GM10248 (cell line): ENCODE results near the gene GTF2F1.
"Not testable (repeated sequence)": the region's sequence is repeated elsewhere in the genome, so short reads cannot be mapped to it uniquely, and the experiment has no call there.

Source experiments
- CTCF ChIA-PET: fragments of 300-600 bp; sonication (Branson Sonifier 250); formaldehyde crosslinking; extraction: SDS; loops from one replicate; lab custom pipeline; 2021; ENCODE audit warnings: antibody characterized with exemption; lab: Yijun Ruan, JAX
- POLR2A ChIA-PET: fragments of 350-650 bp; sonication (Branson Sonifier 250); formaldehyde crosslinking; extraction: SDS; loops from one replicate; lab custom pipeline; 2020; ENCODE audit warnings: antibody characterized with exemption; lab: Yijun Ruan, JAX
- DNase-seq: peaks from one replicate; pipeline ENCODE4 v3.0.0; 2012; ENCODE audit errors: extremely low spot score
- TF ChIP-seq, protein P1 (sequence below): IDR thresholded peaks from 2 replicates; pipeline ENCODE4 v1.5.1; 2012; ENCODE audit warnings: mild to moderate bottlenecking, low read depth; ENCODE audit errors: extremely low read depth, missing control alignments, control extremely low read depth

GTF2F1 gene

DNA sequence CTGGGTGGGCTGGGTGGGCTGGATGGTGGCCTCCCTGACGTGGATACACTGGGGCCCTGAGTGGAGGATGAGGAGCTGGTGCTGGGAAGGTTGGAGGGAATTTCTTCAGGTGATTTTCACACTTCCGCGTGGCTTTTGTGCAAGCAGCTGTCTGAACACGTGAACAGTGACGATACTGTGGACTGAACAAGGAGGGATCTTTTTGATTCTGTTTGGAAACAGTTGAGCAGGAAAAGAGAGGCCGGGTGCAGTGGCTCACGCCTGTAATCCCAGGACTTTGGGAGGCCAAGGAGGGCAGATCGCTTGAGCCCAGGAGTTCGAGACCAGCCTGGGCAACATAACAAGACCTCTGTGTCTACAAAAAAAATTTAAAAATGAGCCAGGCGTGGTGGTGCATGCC lies 9.1 kb upstream of the GTF2F1 start:
- ChIA-PET CTCF (no interaction called here), POLR2A (no interaction called here)
- DNase-seq, result no peak
- TF ChIP-seq, protein P1, sequence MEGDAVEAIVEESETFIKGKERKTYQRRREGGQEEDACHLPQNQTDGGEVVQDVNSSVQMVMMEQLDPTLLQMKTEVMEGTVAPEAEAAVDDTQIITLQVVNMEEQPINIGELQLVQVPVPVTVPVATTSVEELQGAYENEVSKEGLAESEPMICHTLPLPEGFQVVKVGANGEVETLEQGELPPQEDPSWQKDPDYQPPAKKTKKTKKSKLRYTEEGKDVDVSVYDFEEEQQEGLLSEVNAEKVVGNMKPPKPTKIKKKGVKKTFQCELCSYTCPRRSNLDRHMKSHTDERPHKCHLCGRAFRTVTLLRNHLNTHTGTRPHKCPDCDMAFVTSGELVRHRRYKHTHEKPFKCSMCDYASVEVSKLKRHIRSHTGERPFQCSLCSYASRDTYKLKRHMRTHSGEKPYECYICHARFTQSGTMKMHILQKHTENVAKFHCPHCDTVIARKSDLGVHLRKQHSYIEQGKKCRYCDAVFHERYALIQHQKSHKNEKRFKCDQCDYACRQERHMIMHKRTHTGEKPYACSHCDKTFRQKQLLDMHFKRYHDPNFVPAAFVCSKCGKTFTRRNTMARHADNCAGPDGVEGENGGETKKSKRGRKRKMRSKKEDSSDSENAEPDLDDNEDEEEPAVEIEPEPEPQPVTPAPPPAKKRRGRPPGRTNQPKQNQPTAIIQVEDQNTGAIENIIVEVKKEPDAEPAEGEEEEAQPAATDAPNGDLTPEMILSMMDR, result no peak

DNA sequence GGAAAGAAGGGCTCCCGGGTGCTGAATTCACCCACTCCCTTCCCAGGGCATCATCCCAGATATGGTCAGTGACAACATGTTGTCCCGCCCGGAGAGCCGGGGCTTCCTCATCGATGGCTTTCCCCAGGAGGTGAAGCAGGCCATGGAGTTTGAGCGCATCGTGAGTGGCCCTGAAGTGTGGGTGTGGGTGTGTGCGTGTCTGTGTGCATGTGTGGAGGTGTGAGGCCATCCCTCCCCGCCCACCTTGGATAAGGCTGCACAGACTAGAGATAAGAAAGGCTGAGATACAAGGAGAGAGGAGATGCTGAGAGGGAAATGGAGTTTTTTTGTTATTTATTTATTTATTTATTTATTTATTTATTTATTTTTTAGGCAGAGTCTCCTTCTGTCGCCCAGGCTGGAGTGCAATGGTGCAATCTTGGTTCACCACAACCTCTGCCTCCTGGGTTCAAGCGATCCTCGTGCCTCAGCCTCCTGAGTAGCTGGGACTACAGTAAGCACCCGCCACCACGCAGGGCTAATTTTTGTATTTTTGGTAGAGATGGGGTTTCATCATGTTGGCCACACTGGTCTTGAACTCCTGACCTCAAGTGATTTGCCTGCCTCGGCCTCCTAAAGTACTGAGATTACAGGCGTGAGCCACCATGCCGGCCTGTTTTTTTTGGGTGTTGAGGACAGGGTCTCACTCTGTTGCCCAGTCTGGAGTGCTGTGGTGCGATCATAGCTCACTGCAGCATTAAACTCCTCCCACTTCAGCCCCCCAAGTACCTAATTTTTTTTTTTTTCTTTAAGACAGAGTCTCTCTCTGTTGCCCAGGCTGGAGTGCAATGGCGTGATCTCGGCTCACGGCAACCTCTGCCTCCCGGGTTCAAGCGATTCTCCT lies 7.3 kb upstream of the GTF2F1 start:
- CTCF ChIA-PET, result not testable (repeated sequence)

DNA sequence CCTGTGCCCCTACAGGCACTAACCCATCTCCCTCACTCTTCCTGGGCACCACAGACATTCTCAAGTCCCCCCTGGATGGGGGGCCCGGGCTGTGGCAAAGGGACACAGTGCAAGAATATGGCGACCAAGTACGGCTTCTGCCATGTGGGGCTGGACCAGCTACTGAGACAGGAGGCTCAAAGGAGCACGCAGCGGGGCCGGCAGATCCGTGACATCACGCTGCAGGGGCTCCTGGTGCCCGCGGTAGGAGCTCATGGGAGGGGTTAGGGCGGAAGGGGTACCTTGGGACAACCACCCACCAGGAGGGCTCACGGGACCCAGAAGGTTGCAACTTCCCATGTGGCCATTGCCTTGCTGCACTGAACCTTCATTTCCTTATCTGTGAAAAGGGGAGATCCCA lies 3.3 kb upstream of the GTF2F1 start:
- no peak for DNase-seq
- ChIA-PET POLR2A (no interaction called here), CTCF (no interaction called here)
- TF ChIP-seq, protein P1, result no peak

More for the DNA sequence above, 7.3 kb upstream of the GTF2F1 start:
- POLR2A ChIA-PET, DNase-seq: not testable (repeated sequence)

DNA sequence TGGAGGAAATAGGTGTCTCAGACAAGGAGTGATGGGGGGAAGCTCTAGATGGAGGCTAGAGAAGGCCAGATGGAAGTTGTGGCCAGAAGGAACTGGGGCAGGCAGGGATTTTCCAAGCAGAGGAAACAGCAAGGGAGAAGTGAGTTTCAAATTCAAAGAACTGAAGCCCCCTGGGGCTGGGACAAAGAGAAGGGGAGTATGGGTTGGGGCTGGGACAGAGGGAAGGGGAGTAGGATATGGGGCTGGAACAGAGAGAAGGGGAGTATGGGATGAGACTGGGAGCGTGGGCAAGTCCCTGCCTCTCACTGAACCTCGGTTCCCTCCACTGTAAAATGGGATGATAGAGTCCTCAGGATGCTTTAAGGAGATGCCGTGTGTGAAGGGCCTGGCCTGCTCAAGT lies 1.9 kb upstream of the GTF2F1 start:
- TF ChIP-seq, protein P1, result no peak
- ChIA-PET CTCF (no interaction called here), POLR2A (interaction anchor here (1.4 kb wide), 1 partner anchor 22 kb away, joined by 4 read pairs; the partner anchor contains the start of gene ALKBH7)

DNA sequence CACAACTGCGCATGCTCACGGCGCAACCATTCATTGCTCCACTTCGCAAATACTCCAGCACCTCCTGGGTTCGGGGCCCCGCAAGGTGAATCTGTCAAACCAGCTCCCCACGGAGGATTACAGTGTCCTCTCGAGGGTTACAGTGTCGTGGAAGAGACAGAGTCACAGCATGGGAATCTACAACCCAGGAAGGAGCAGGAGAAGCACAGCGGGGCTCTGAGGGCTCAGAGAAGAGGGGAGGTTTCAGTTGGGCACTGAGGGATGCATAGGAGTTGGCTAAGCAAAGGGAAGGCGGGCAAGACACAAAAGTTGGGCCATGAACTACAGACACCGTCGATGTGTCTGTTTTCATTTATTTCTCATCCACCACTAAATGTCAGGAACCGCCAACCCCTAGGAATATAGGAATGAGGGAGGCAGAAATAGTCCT lies 1.0 kb upstream of the GTF2F1 start:
- POLR2A ChIA-PET, result interaction anchor here (0.5 to 1.4 kb wide), 4 partner anchors 12 to 606 kb away, joined by 3 to 6 read pairs (median 4); partner anchors contain the start of gene ALKBH7
- TF ChIP-seq, protein P1, result no peak
- no peak for DNase-seq
- CTCF ChIA-PET, result interaction anchor here (1.3 to 1.4 kb wide), 2 partner anchors 17 to 175 kb away, joined by 4 to 5 read pairs; no protein-coding TSS in a partner anchor

More for the DNA sequence above, 1.9 kb upstream of the GTF2F1 start:
- DNase-seq, result no peak

DNA sequence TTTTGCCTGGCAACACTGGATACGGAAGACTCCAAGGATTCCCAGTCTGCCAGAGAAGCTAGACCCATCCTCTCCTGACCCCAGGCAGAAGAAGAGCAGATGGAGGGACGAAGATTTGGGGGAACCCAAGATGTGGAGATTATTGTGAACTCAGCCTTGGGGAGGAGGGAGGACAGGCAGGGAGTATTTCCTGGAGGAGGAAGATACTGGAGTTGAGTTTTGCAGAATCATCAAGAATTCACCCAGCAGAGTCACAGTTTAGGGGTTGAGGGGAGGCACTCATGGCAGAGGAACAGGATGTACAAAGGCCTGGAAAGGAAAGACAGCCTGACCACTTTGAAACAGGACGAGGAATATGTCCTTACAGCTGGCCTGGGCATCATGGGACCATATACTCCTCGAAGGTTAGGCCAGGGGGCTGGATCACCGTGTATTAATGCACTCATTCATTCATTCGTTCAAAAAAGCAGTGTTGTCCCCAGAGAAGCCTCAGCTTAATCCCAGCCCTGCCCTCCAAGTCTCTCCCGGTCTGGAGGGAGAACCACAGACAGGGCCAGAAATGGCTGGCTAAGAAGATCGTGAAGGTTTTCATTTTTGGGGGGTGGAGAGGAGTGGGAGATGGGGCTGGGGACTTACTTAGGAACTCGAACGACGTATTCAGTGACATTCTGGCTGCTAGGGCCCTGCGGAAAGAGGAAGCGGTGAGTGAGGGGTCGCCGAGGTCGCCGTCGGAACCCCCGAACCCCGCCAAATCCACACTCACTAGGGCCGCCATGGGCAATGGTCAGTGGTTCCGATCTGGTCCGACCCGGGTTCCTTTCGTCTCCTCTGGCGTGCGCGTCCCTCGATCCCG lies 517 bp downstream of the GTF2F1 start:
- TF ChIP-seq, protein P1, result no peak
- POLR2A ChIA-PET, result interaction anchor here (0.8 kb wide), 1 partner anchor 18 kb away, joined by 4 read pairs; no protein-coding TSS in a partner anchor
- CTCF ChIA-PET, result interaction anchor here (1.3 to 1.5 kb wide), 2 partner anchors 15 to 174 kb away, joined by 3 to 4 read pairs; no protein-coding TSS in a partner anchor
- DNase-seq, result no peak
